ENCODE measurements around the gene PXDN.

Gene PXDN

DNA sequence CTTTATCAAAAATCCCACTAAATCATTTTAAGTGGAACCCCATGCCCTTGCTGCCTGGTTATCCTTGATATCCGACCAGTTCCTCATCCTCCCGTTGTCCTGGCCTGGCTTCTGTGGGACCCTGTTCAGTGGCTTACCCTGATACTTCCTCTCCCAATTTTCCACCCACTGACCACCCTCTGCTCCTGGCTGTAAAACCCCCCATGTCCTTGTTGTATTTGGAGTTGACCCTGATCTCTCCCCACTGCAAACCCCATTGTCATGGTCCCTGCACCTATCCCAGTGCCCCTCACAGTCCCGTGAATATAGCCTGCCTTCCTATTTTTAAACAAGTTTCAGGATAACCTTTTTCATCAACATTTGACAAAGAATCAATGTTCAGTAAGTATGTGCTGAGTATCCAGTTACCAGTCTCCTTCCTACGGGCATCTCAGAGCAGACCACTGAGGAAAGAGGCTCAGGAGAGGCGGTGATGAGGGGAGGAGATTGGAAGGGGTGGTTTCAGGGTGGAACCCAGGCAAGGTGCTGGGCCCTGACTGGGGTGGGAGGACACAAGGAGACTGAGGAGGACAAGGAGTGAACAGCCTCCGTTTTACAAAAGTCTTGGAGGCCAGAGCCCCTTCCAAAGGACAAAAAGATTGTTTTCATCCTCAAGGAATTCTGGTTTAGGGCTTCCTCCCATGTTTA is 131.8 kb downstream of the PXDN start:
- DNase-seq (ENCODE audit: low read depth), result no peak

DNA sequence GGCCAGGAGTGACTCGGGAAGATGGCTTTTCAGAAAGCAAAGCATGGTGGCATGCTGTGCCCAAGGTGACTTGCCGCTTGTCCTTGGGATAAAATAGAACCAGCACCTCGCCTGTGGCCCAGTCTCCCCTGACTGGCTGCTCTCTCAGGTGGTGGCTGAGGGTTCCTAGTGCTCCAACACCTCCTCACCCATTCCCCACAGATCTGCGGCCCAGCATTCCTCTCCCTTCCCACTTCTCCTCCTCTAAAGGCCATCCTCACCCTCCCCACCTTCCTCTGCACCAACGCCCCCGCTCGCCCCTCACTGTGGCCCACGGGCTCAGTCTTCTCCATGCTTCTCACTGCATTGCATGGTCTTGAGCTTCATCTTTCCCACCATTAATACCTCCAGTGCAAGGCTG is 132.4 kb downstream of the PXDN start:
- DNase-seq (ENCODE audit: low read depth), result no peak

DNA sequence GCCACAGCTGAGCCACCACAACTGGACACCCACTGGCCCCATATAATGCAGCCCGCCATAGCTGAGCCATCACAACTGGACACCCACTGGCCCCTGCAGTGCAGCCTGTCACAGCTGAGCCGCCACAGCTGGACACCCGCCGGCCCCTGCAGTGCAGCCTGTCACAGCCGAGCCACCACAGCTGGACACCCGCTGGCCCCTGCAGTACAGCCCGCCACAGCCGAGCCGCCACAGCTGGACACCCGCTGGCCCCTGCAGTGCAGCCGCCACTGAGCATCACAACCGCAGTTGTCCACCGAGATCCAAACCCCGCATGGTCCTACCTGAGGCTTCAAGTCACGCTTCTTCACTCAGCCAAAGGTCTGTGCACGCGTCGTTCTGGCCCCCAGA is 134.2 kb downstream of the PXDN start:
- DNase-seq (ENCODE audit: low read depth), result no peak

DNA sequence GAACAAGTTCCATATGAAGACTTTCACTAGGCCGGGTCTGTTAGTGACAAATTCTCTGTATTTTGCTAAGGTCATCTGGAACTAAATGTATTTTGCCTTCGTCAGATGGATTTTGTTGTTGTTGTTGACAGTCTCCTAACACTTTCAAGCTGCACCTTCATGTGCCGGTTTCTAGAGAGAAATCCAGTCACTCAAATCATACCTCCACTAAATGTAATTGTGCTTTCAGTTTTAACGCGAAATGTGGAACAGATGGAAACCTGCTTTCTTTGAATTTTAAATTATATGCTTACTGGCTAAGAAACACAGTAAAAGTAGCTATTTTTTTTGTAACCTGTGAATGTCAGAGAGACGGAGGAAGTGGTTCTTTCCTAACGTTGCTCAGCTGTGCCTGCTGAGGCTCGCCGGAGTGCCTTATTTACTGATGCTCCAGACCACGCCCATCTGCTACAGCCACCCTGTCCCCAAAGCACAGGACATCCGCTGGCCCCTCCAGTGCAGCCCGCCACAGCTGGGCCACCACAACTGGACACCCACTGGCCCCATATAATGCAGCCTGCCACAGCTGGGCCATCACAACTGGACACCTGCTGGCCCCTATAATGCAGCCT is 134.7 kb downstream of the PXDN start:
- DNase-seq (ENCODE audit: low read depth), result no peak

DNA sequence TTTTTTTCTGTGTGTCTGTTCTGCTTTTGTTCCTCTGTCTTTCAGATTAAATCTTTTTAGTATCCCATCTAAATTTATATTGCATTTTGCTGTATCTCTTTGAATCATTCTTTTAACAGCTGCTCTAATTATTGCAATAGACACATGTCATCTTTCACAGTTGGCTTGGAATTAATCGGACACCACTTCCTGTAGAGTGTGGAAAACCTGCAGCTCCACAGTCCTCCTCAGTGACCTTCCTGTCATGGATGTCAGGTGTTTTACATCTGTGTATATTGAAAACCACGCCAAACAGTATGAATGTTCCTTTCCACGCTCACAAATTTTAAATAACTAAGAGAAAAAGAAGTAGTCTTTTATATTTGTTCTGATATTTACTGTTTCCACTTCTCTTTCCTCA is 135.3 kb downstream of the PXDN start:
- no peak for DNase-seq (ENCODE audit: low read depth)

DNA sequence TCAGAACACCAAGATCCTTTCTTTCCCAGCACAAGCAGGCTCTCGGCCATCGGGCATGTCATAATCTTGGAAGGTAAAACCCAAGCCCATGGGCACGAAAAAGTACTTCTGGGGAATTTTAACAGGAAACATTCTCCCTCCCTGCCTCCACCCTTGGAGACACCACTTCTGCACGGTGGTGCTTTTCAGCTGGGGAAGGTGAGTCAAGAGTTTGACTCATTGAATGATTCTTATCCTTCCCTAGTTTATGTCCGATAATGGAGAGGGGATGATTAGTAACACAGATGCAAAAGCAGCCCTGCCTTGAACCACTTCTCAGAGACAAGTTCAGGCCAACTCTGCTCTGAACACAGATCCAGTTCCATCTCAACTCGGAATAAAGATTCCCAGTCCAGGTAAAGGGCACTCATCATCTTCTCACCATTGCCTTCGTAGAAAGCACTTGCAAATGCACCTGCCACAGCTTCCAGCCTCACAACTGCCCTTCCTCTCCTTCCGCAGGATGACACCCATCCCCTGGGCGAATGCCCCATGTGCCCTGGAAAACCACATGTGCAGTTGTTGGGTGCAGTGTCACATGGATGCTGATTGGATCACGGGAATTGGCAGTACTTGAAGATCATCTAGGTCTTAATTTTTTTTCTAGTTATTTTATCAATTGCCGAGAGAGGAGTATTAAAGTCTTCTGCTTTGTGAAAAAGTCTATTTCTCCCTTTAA is 136.2 kb downstream of the PXDN start:
- DNase-seq (ENCODE audit: low read depth), result no peak

DNA sequence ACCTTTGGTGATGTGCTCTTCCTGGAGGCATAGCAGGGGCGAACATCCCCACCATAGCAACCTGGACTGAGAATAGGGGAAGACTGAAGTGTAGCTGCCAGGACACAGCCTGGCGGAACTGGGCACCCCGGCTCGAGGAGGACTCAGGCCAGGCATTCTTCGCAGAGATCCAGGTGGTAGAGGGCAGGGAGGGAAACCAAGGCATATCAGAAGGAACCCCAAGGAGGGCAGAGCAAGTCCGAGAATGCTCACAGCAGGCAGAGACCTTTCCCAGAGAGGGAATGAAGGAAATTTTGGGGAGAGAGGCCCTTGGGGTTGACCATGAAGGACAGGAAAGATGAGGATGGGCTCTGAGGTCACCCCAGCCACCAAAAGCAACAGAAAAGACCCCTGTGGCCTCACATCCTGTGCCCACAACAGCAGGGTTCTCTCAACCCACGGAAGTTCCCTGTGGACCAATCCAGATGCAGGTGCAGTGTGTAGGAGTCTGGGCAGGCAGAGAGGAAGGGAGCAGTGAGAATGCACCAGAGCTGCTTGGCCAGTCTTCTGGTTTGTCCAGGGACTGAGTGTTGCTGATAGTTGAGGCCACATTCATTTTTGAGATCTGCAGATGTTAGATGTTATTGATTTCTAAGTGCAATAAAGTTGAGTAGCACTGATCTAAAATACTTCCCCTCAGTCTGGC is 136.9 kb downstream of the PXDN start:
- DNase-seq (ENCODE audit: low read depth), result no peak

DNA sequence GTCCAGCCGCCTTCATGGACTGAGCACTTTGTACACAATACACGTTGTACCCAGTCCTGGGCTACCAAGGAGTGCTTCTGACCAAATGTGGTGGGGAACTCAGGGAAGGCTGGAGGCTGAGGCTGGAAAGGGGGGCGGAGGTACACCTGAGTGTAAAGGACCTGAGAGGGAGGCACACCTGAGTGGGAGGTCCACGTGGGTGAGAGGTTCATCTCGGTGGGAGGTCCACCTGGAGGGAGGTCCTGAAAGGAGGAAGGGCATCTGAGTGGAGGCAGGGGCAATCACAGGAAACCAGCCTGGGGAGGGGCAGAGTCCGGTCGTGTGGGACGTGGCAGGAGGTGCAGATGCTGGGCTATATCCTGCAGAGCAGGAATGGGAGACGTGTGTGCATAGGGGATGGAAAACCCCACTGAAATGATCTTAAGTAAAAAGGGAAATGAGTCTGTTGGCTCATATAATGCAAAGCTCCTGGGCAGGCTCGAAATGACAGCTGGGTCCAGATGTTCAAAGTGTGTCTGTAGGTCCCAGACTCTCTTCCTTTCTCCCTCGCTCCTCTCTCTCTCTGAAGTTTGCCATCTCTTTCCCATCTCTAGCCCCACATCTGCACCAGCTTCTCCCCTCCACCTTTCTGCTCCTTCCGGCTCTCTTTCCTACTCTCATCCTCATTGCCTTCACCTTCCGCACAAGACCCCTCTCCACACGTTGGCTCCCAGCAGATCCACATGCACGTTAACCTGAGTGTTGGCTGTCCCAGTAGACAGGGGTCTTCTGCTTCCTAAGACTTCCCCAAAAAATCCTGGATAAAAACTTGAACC is 137.7 kb downstream of the PXDN start:
- DNase-seq (ENCODE audit: low read depth), result no peak

DNA sequence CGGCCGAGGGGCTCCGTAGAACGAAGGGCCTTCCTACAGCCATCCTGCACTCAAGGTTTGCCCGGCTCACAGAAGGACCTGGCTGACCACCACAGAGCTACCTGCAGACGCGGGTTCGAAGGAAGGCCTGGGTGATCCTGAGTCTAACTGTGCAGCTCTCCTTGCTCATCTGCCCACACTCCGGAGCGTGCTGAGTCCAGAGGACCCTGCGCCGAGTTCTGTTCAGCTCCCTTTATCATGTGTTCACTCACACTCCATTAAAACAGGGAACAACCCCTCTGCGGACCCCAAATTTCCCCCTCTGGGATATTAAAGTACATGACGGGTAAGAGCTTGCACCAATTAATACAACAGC is 138.3 kb downstream of the PXDN start:
- no peak for DNase-seq (ENCODE audit: low read depth)

DNA sequence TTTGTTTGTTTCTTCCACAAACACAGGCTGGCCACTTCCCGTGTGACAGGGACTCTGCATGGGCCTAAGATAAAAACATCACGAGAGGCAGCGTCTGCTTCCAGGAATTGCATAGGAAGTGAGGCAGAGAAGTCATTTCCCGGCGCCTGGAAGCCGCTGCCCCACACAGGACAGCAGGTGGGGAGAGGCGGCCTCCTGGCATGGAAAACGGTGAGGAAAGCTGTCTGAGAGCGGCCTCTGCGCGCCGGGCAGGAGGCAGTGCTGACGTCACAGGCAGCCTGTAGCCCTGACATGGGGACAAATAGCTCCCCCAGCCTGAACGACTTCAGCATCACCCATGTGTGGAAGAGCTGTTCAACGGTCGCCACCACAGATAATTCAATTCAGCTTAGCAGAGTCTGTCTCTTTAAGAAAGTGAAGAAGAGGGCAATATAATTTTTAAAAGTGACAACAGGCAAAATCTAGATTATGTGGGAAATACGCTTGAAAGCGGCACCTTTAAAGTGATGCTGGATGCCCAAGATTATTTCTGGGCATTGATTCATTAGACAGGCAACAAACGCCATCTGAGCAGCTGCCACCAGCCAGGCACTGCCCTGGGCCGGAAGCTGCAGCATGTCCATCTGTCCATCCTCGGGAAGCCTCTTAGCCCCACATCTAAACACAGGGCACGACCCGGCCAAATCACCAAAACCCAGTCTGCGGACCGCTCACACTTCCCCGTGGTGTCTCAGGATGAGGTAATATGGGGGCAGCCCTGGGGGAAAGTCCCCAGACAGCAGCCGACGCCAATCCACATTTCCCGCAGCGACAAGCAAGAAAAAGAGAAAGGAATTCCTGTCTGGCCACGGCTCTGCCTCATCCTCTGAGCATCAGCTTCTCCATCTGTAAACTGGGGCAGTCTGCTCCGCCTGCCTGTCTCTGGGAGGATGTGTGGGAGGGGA is 138.9 kb downstream of the PXDN start:
- no peak for DNase-seq (ENCODE audit: low read depth)

DNA sequence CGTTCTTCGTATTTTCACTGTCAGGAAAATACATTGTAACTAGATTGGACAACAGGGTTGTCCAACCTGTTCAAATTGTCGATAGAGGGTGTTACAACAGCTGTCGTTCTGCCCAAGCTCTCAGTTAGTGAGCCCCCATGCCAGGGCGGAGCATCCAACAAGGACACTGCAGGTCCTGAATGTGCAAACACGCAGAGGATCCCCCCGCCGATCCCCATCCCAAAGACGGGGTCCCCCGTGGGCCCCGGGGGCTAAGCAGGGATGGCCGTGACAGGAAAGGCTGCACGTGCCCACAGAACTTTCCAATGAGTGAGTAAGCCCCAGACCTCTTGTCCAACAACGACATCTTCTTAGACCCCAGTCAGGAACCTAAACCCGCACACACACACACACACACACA is 140.8 kb downstream of the PXDN start:
- DNase-seq (ENCODE audit: low read depth), result no peak

DNA sequence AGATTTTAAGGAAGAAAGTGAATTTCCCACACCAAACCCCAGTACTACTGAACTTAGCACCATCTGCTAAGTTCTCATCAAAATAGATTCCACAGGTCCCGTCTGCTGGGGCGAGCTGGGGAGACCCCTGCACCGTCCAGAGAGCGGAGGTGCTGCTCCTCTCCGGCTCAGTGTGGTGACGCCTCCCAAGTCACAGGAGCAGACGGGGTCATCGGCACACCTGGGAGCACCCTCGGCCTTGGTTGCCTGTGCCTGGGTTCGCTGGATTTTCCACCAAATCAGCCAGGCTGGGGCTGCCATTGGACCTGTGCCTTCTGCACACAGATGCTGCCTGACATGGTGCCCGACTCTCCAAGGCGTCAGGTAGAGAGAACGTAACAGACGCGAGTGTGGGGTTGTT is 141.3 kb downstream of the PXDN start:
- DNase-seq (ENCODE audit: low read depth), result no peak

DNA sequence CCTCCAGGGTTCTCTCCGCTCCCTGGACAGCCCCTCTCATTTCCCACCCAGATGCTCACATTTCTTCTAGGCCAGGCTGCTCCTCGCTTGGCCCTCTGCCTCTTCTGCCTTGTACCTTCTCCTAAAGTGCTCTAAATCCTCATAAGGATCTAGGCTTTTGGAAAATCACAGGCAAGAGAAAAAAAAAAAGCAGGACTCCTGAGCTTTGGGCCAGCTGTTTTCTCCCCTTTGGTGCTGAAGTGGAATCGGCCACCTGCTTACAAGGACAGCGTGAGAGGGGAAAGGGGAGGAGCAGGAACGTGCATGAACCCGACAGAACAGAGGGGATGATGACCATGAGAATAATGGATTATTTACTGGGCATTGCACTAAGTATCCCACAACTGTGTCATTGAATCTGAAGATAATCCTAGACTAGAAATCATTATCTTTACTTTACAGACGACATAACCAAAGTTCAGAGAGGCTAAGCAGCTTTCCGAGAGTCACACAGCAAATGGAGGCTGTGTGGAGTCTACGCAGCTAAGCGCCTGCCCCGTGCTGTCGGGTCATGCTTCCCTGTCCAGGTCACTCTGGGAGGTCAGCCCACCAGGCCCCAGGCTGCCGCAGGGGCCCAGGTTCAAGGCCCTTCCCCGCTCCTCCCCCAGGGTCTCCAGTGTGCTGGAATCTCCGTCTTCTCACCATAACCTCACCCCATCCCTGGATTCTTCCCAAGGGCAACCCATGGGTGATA is 141.9 kb downstream of the PXDN start:
- no peak for DNase-seq (ENCODE audit: low read depth)

DNA sequence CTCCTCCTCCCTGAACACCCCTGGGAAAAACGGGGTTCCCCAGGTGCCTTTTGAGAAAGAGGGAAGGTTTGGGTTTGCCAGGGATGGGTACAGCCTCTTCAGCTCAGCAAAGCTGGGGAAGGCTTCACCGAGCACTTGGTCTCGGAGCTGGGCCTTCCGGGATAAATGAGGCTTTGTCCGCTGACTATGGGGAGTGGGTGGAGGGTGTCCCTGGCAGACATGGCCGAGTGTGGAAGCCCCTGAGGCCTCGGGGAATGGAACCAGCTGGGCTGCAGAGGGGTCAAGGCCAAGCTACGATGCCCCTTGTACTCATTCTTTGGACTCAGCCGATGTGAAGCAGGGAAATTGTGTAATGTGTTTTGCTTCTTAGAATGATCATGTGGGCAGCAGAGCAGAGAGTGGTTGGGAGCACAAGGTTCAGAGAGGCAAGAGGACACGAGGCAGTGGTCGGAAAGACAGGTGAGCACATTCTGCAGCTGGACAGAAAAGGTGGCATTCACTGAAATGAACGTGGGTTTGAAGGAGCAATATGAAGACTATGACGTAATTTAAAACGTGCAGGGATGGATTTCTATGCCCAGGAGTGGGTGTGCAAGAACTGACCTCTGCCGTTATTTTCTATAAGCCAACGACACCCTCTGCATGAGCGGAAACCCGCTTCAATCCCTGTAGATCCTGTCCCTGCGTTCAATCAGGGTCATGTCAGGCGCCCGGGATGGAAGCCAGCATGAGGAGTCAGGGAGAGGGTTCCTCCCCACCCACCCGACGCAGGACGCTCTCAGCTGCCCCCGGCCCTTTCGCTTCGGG is 142.6 kb downstream of the PXDN start:
- DNase-seq (ENCODE audit: low read depth), result no peak

DNA sequence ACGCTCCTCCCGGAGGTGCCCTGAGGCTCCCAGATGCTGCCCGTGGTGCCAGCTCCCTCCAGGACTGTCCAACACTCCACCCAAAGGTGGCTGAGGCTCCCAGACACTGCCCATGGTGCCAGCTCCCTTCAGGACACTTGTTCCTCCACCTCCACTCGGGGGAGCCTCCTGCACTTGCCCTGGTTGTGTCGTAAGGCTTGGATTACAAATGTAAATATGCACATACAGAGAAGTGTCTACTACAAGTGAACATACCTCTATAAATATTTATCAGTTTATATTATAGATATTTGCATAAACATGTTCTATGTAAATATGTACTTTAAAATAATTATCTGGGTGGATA is 143.3 kb downstream of the PXDN start:
- no peak for DNase-seq (ENCODE audit: low read depth)

DNA sequence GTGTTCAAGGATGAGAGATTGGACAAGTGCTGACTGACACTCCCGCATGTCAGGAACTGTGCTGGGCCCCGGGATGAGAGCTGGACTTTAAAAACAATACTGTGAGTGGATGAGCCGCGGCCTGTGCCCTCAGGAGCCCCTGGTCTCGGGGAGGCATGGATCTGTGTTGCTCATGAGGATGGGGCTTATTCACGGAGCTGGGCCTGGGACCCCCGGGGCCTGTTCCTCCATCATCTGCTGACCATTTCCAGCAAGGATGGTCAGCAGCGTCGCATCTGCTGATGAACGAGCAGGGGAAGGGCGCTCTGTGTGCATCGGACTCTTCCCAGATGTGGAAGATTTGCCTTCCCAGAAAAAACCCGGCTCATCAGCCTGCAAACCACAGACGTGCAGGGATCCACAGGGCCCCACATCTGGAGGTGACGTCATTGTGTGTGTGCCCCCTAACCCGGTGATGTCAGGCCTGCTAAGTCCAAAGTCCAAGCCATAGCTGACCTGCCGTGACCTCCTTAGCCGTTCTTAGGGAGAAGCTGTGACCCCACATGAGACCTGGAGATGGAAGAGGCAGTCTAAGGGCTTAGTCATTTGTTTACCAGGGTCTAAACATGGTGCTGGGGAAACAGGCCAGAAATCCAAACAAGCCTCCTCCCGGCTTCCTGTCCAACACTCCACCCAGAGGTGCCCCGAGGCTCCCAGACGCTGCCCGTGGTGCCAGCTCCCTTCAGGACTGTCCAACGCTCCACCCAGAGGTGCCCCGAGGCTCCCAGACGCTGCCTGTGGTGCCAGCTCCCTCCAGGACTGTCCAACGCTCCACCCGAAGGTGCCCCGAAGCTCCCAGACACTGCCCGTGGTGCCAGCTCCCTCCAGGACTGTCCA is 143.9 kb downstream of the PXDN start:
- no peak for DNase-seq (ENCODE audit: low read depth)

DNA sequence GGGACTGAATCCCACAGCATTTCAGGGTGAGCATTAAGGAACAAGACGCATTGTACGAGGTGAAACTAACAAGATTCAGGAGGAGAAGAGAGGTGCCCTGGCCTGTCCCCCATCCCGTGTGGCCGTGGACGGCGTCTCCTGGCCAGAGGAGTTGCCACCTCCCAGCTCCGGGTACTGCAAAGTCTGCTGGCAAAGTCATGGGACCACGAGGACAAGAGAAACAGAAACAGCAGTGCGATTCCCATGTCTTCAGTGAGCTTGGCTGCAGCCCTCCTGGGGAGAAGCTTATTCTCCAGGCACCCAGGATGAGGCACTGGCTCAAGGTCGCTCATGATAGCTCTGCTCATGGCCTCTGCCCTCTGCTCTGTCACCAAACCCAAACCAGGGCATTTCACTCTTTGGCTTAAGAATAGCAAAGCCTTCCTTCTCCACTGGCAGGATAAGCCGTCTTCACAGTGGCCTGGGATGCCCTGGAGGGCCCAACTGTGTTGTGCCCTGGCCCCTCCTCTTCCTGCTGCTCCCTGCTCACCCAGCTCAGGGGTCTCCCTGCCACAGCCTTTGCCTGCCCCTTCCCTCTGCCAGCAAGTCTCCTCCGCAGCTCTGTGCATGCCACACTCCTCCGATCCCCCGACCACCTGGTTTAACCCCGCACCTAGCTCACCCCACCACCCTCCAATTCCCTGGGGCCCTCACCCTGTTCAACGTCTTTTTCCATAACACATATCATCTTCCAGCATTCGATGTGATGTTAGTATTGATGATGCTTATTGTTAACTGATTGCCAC is 144.8 kb downstream of the PXDN start:
- no peak for DNase-seq (ENCODE audit: low read depth)

DNA sequence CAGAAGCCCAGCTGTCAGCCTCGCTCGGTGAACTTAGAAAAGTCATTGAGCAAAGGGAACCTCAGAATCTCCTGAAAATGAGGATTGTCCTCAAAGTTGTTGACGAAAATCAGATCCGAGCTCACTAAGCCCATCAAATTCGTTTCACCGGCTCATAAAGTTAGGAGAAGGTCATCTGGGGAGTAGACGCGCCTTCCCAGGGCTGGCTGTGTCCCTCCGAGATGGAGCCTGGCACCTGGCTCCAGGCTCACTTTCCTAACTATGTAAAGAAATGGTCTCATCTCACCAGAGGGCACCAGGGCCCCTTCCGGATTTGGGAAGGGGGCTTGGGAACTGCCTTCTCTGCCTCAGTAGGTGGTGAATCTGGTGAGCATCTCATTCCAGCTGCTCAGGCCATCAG is 145.5 kb downstream of the PXDN start:
- DNase-seq (ENCODE audit: low read depth), result no peak

Data from HS-27A (cell line).